ENCODE results near the gene SMOC2.

The SMOC2 gene

DNA sequence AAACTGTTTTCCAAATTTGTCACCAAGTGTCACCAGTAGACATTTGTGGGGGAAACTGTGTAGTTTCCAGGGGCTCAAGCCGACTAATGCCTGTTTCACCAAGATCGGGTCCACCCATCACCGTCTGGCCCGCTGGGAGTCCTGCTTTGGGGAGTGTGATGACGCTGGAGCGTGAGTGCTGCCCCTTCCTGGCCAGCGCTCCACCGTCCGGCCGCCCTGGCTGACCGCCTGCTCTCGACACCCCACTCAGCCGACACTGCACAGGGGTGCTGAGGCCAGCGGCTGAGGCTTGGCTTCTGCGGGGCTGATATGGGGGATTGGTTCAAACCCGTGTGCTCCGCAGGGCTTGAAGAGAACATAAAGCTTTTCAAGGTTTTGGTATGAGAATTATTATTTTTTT, 160.1 kb downstream of the SMOC2 start:
- H3K36me3 ChIP-seq = no peaks in the 10 kb centered on the region
- no peaks in the 10 kb centered on the region for H3K9me3 ChIP-seq
- no peaks in the 10 kb centered on the region for H3K4me1 ChIP-seq
- H3K27me3 ChIP-seq = no peaks in the 10 kb centered on the region
- no peak overlapping the region for H3K4me3 ChIP-seq (ENCODE audit: low read depth, low read length)
- TF ChIP-seq, protein P1, sequence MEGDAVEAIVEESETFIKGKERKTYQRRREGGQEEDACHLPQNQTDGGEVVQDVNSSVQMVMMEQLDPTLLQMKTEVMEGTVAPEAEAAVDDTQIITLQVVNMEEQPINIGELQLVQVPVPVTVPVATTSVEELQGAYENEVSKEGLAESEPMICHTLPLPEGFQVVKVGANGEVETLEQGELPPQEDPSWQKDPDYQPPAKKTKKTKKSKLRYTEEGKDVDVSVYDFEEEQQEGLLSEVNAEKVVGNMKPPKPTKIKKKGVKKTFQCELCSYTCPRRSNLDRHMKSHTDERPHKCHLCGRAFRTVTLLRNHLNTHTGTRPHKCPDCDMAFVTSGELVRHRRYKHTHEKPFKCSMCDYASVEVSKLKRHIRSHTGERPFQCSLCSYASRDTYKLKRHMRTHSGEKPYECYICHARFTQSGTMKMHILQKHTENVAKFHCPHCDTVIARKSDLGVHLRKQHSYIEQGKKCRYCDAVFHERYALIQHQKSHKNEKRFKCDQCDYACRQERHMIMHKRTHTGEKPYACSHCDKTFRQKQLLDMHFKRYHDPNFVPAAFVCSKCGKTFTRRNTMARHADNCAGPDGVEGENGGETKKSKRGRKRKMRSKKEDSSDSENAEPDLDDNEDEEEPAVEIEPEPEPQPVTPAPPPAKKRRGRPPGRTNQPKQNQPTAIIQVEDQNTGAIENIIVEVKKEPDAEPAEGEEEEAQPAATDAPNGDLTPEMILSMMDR (IDR thresholded peaks at IDR 0.05; ENCODE audit: low read depth, low read length) = no peak
- no peak for DNase-seq

DNA sequence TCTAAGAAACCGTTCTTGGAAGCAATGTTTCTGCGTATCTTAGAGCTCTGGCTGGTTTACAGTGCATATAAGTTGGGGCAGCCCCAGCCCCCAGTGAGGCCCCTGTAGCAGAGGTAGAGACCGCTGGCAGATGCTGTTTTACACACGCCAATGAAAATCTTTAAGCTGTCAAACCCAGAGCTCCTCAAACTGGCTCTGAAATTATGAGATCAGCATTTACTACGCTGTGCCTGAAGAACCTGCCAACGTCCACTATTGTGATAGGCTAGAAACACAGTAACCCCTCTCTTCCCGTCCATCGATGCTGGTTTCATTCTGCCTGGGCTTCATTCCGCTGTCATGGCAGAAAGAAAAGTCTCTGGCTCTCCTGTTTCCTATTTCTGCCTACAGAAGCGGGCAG, 160.6 kb downstream of the SMOC2 start:
- no peaks in the 10 kb centered on the region for H3K9me3 ChIP-seq
- no peak for DNase-seq
- H3K4me3 ChIP-seq (ENCODE audit: low read depth, low read length) = no peak overlapping the region
- TF ChIP-seq, protein P1 (IDR thresholded peaks at IDR 0.05; ENCODE audit: low read depth, low read length) = no peak
- H3K4me1 ChIP-seq = no peaks in the 10 kb centered on the region
- no peaks in the 10 kb centered on the region for H3K27me3 ChIP-seq
- no peaks in the 10 kb centered on the region for H3K36me3 ChIP-seq

DNA sequence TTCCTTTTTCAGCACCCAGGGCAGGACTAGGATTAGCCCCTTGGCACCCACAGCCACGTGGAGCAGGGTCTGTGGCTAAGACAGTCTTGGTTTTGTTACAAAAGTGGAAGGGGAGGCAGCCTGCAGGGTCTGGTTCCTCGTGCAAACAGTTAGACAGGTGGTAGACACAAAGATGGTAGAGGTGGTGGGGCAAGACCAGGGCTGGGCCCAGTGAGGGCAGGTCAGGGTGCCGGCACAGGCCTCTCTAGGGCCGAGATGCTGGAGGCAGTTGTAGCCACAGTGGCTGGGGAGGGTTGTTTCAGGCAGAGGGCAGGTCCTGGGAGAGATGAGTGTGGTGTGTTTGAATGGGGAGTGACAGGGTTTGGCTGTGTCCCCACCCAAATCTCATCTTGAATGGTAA, 161.6 kb downstream of the SMOC2 start:
- no peaks in the 10 kb centered on the region for H3K4me1 ChIP-seq
- DNase-seq = no peak
- no peaks in the 10 kb centered on the region for H3K9me3 ChIP-seq
- H3K4me3 ChIP-seq (ENCODE audit: low read depth, low read length) = no peak overlapping the region
- no peaks in the 10 kb centered on the region for H3K27me3 ChIP-seq
- TF ChIP-seq, protein P1 (IDR thresholded peaks at IDR 0.05; ENCODE audit: low read depth, low read length) = no peak
- no peaks in the 10 kb centered on the region for H3K36me3 ChIP-seq

DNA sequence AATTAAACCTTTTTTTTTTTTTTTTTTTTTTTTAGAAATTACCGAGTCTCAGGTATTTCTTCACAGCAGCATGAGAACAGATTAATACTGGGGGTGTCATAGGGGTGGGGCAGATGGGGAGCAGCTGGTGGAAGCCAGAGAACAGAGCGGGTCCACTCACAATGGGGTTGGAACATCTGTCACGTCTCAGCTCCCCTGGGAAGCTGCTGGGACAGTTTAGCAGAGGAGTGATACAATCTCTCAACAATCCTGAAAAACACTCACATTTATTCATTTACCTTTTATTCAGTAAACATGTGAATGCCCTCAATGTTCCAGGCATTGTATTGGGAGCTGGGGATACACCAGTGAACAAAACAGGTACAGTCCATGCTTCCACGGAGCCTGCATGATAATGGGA, 162.2 kb downstream of the SMOC2 start:
- no peaks in the 10 kb centered on the region for H3K9me3 ChIP-seq
- H3K4me3 ChIP-seq (ENCODE audit: low read depth, low read length) = no peak overlapping the region
- no peaks in the 10 kb centered on the region for H3K4me1 ChIP-seq
- H3K27me3 ChIP-seq = no peaks in the 10 kb centered on the region
- no peak for DNase-seq
- TF ChIP-seq, protein P1 (IDR thresholded peaks at IDR 0.05; ENCODE audit: low read depth, low read length) = no peak
- no peaks in the 10 kb centered on the region for H3K36me3 ChIP-seq

DNA sequence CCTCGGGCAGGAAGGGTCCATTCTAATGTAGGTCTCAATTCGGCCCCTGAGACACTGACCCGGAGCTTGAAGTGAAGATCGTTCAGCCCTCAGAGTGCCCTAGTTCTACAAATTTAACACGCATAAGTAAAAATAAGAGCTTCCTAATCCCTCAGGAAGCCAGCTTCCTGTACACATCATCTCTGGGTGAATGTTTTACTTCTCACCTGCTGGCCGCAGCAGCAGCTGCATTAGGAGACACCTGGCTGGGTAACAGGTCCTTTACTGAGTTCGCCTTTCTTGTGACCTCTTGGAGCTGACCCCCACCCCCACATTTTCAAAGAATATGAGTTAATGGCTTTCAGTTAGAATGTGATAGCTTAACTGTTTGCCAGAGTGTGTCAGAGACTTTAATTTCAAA, 165.0 kb downstream of the SMOC2 start:
- DNase-seq = no peak
- Histone ChIP-seq H3K9me3 (no peaks in the 10 kb centered on the region), H3K4me1 (no peaks in the 10 kb centered on the region), H3K4me3 (ENCODE audit: low read depth, low read length) (no peak overlapping the region), H3K27me3 (no peaks in the 10 kb centered on the region), H3K36me3 (no peaks in the 10 kb centered on the region)
- TF ChIP-seq, protein P1 (IDR thresholded peaks at IDR 0.05; ENCODE audit: low read depth, low read length) = no peak

DNA sequence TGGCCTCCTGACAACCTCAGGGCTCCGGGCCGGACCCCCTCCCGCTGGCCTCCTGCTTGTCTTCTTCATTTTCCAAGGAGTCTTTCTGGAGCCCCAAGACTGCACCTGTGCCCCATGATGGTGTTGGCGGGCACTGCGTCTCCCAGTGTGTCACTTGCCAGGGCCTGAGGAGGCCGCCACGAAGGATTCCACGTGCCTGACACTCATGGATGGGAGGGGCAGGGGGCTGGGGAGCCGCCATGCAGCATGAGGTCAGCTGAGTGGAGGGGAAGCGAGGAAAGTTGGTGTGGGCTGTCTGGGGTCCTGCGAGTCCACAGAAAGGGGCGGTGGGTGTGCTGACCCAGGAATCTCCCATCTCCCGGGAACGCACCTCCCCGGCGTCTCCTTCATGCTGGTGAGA, 165.7 kb downstream of the SMOC2 start:
- Histone ChIP-seq H3K27me3 (no peaks in the 10 kb centered on the region), H3K4me3 (ENCODE audit: low read depth, low read length) (no peak overlapping the region), H3K4me1 (no peaks in the 10 kb centered on the region), H3K9me3 (no peaks in the 10 kb centered on the region), H3K36me3 (no peaks in the 10 kb centered on the region)
- DNase-seq = no peak
- TF ChIP-seq, protein P1 (IDR thresholded peaks at IDR 0.05; ENCODE audit: low read depth, low read length) = no peak

Data from BE2C (cell line).